GM06990 (cell line): ENCODE results near the gene PDCD7.
"Not testable (repeated sequence)": the region's sequence is repeated elsewhere in the genome, so short reads cannot be mapped to it uniquely, and the experiment has no call there.

Experiments used
- DNase-seq: peaks from one replicate; pipeline ENCODE4 v3.0.0-alpha.2; 2011; ENCODE audit not compliant: insufficient read length; ENCODE audit errors: extremely low read depth
- H3K27me3 ChIP-seq: replicated peaks from 2 replicates; pipeline ENCODE4 v1.6.0; 2011; ENCODE audit warnings: low read length; ENCODE audit not compliant: control insufficient read depth, insufficient read depth
- H3K36me3 ChIP-seq: 2 replicates; pipeline ENCODE4 v1.5.1; 2011; ENCODE audit warnings: low read length; ENCODE audit not compliant: control insufficient read depth, insufficient read depth
- H3K4me3 ChIP-seq: replicated peaks from 2 replicates; pipeline ENCODE4 v1.5.1; 2011; ENCODE audit warnings: low read depth, mild to moderate bottlenecking, control low read depth, low read length
- TF ChIP-seq, protein P1 (sequence below): IDR thresholded peaks from 2 replicates; pipeline ENCODE4 v1.5.1; 2011; ENCODE audit warnings: low read length, control low read depth, mild to moderate bottlenecking, inconsistent platforms; ENCODE audit not compliant: insufficient read depth, poor library complexity, severe bottlenecking

PDCD7 gene

DNA sequence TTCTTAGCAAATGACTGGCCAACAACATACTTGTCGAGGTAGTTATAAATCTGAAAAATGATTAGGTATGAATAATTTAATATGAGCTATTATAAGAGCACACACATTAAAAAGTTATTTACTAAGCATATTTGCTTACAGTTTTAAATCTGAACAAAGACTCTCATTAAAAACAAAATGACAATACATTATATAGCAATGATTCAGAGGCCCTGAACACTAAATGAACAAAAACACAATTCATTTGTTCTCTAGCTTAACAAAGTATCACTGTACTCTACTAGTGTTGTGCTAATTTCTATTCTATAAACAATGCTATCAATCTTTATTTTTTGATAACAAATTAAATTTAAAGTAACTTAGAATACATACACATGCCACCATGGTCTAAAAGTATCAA is 30.5 kb upstream of the PDCD7 start:
- Histone ChIP-seq H3K4me3 (no peak overlapping the region), H3K36me3 (no peaks in the 10 kb centered on the region; the same call in none of the 2 replicates), H3K27me3 (no peaks in the 10 kb centered on the region)
- TF ChIP-seq, protein P1, sequence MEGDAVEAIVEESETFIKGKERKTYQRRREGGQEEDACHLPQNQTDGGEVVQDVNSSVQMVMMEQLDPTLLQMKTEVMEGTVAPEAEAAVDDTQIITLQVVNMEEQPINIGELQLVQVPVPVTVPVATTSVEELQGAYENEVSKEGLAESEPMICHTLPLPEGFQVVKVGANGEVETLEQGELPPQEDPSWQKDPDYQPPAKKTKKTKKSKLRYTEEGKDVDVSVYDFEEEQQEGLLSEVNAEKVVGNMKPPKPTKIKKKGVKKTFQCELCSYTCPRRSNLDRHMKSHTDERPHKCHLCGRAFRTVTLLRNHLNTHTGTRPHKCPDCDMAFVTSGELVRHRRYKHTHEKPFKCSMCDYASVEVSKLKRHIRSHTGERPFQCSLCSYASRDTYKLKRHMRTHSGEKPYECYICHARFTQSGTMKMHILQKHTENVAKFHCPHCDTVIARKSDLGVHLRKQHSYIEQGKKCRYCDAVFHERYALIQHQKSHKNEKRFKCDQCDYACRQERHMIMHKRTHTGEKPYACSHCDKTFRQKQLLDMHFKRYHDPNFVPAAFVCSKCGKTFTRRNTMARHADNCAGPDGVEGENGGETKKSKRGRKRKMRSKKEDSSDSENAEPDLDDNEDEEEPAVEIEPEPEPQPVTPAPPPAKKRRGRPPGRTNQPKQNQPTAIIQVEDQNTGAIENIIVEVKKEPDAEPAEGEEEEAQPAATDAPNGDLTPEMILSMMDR = no peak
- DNase-seq = no peak

DNA sequence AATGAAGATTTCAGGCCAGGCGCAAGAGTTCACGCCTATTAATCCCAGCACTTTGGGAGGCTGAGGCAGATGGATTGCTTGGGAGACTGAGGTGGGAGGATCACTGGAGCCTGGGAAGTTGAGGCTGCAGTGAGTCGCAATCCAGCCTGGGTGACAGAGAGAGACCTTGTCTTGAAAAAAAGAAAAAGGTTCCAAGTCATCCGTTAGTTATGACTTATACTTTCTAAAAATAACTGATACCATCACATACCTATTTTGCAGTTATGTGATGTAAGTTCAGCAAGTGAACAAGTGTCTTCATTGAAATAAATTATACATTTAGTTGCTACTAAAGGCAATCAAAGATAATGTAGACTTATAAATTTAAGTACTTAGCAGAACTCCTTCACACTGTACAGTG is 29.4 kb upstream of the PDCD7 start:
- H3K27me3 ChIP-seq = no peaks in the 10 kb centered on the region
- H3K36me3 ChIP-seq = peaks cover under 1% of the 10 kb centered on the region; the same call in 1 of the 2 replicates
- DNase-seq = no peak
- no peak overlapping the region for H3K4me3 ChIP-seq
- TF ChIP-seq, protein P1 = no peak

DNA sequence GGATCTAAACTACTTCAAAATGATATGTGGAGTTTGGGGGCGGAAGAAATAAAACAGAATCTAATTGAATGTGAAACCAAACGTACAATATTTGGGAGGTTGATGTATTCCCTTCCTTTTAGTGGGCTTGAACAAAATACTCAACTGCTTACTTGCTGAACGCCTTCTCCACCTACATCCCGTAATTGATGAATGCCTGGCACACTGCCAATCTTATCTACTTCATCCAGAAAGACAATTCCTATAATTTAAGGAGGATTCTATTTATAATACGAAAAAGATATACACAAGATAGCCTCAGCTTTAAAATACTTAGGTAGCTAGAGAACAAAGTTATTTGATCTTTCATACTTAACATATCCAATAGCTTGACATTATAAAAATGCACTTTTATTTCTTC is 23.1 kb upstream of the PDCD7 start:
- peaks cover 8% of the 10 kb centered on the region for H3K36me3 ChIP-seq
- TF ChIP-seq, protein P1 = no peak

DNA sequence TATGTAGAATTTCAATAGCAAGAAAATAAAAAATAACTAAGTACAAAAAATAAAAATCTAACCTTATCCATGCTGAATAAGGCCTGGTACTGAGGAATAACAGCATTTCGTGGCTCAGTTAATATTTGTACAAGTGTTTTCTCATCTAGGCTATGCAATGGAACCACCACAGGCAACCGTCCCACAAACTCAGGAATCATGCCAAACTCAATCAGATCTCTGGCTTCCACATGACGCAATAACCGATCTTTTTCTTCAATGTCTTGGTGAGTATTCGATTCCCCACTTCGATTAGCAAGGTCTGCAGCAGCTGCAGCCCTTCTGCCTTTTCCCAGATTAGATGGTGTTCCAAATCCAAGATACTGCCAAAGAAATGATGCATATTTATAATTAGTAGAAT is 21.1 kb upstream of the PDCD7 start:
- DNase-seq = no peak
- Histone ChIP-seq H3K4me3 (no peak overlapping the region), H3K36me3 (peaks cover 11% of the 10 kb centered on the region), H3K27me3 (no peaks in the 10 kb centered on the region)
- TF ChIP-seq, protein P1 = no peak

More for the DNA sequence above, 23.1 kb upstream of the PDCD7 start:
- no peak for DNase-seq
- no peaks in the 10 kb centered on the region for H3K27me3 ChIP-seq
- no peak overlapping the region for H3K4me3 ChIP-seq

DNA sequence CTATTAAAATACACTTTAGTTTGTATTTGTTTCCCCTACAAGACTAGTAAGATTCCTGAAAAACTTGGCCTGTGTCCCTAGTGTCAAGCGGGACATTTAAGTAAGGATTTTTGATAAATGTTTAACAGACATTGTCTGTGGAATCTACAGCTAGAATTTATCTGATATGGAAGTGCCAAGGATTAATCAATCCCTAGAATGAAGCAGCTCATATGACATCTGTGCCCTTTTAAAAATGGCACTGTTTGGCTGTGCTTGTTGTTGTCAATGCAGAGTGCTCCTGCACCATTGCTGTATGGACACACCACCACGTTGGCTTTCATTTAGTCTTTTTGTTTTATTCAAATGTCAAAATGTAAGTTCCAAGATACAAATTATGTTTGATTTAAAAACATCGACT is 14.3 kb upstream of the PDCD7 start:
- no peak overlapping the region for H3K4me3 ChIP-seq
- H3K27me3 ChIP-seq = no peaks in the 10 kb centered on the region
- TF ChIP-seq, protein P1 = no peak
- no peak for DNase-seq
- peaks cover 3% of the 10 kb centered on the region for H3K36me3 ChIP-seq

DNA sequence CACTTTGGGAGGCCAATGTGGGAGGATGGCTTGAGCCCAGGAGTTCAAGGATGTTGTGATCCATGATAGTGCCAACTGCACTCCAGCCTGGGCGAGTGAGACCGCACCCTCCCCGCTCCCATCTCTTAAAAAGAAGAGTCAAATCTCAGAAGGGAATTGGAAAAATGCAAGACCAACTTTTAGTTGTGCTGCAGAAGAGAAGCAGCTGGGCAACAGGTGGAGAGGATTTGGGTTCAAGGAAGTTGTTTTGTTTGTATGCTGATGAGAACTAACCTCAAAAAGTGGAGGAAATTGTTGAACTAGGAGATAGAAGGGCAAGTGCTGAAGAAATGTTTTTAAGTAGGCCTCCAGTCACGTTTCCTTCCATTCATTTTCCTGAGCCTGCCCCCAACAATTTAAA is 12.8 kb upstream of the PDCD7 start:
- TF ChIP-seq, protein P1 = no peak
- DNase-seq = no peak
- Histone ChIP-seq H3K4me3 (no peak overlapping the region), H3K27me3 (no peaks in the 10 kb centered on the region), H3K36me3 (peaks cover 3% of the 10 kb centered on the region)

DNA sequence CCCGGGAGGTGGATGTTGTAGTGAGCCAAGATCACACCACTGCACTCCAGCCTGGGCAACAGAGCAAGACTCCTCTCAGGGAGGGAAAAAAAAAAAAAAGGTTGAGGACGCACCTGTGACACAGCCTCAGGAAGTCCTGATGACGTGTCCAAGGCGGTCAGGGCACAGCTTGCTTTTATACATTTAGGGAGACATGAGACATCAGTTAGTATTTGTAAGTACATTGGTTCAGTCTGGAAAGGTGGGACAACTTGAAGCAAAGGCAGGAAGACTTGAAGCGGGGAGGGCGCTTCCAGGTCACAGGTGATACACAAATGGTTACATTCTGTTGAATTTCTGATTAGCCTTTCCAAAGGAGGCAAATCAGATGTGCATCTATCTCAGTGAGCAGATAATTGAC is 5.0 kb upstream of the PDCD7 start:
- H3K4me3 ChIP-seq, H3K27me3 ChIP-seq, DNase-seq, H3K36me3 ChIP-seq: not testable (repeated sequence)

DNA sequence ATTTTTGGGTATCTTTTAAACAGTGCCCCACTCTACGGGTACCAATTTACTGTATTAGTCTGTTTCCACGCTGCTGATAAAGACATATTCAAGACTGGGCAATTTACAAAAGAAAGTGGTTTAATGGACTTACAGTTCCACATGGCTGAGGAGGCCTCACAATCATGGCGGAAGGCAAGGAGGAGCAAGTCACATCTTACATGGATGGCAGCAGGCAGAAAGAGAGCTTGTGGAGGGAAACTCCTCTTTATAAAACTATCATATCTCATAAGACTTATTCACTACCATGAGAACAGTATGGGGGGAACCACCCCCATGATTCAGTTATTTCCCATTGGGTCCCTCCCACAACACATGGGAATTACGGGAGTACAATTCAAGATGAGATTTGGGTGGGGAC is 4.3 kb upstream of the PDCD7 start:
- not testable (repeated sequence) for DNase-seq, H3K27me3 ChIP-seq, H3K4me3 ChIP-seq, H3K36me3 ChIP-seq

DNA sequence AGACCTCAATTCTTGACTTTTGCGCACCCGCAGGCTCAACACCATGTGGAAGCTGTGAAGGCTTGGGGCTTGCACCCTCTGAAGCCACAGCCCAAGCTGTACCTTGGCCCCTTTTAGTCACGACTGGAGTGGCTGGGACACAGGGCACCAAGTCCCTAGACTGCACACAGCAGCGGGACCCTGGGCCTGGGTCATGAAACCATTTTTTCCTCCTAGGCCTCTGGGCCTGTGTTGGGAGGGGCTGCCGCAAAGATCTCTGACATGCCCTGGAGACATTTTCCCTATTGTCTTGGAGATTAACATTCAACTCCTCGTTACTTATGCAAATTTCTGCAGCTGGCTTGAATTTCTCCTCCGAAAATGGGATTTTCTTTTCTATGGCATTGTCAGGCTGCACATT is 3.5 kb upstream of the PDCD7 start:
- not testable (repeated sequence) for DNase-seq, H3K36me3 ChIP-seq

More for the DNA sequence above, 3.5 kb upstream of the PDCD7 start:
- H3K27me3 ChIP-seq, H3K4me3 ChIP-seq: not testable (repeated sequence)
